Progenitor cell of endocrine pancreas (in vitro differentiated cells): ENCODE measurements around the gene FAM184A. TPM values are rescaled to one million over a fixed set of nuclear protein-coding genes. Genes with fewer than 3 reads are reported as not detected.

Experiments used
- DNase-seq: peaks from one replicate; pipeline ENCODE4 v3.0.0; 2021; ENCODE audit warnings: low spot score; ENCODE audit not compliant: unreplicated experiment
- H3K27ac Mint-ChIP-seq: 2 replicates; pipeline ENCODE4 v1.8.0; 2021; ENCODE audit warnings: mild to moderate bottlenecking, moderate library complexity, mixed read lengths
- H3K27me3 Mint-ChIP-seq: 2 replicates; pipeline ENCODE4 v1.8.0; 2021; ENCODE audit warnings: mixed read lengths
- H3K36me3 Mint-ChIP-seq: 2 replicates; pipeline ENCODE4 v1.8.0; 2022; ENCODE audit warnings: mixed read lengths; ENCODE audit not compliant: insufficient read depth
- H3K4me1 Mint-ChIP-seq: 2 replicates; pipeline ENCODE4 v1.8.0; 2021; ENCODE audit warnings: low read depth, mixed read lengths
- H3K4me3 Mint-ChIP-seq: 2 replicates; pipeline ENCODE4 v1.8.0; 2021; ENCODE audit warnings: low read depth, mild to moderate bottlenecking, moderate library complexity, mixed read lengths
- H3K9me3 Mint-ChIP-seq: 2 replicates; pipeline ENCODE4 v1.8.0; 2021; ENCODE audit warnings: low read depth, mixed read lengths
- total RNA-seq: library from RNA; stranded (reverse); gene quantifications from 2 replicates; pipeline ENCODE4 v1.2.1, GENCODE V29; 2021
- TF ChIP-seq, protein P1 (sequence below): fragments of 200-600 bp; sonication (generic); IDR thresholded peaks from one replicate; pipeline ENCODE4 v1.5.0; 2021; ENCODE audit warnings: antibody characterized with exemption, mild to moderate bottlenecking; ENCODE audit not compliant: unreplicated experiment

FAM184A gene
- total RNA-seq, 1 donor from 2014 or later, result 20.9 TPM

DNA sequence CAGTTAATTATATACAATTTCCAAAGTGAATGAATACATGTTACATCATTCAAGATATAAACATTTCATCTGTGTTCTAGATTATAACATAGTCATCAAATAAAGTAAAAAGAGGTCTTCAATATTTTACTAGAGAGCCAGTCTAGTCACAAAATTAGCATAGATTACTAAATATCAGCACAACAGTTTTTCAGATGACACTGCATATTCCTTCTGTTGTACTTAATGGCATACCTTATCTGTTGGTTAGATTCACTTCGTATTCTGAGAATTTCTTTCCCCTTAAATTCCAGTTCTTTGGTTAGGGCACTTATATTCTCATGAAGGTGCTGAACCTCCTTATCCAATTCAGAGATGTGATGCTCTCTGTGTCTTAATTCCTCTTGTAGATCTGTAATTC lies 103.7 kb downstream of the FAM184A start:
- H3K27me3 Mint-ChIP-seq, result no peaks in the 10 kb centered on the region
- H3K9me3 Mint-ChIP-seq, result no peaks in the 10 kb centered on the region
- no peak for DNase-seq
- TF ChIP-seq, protein P1, sequence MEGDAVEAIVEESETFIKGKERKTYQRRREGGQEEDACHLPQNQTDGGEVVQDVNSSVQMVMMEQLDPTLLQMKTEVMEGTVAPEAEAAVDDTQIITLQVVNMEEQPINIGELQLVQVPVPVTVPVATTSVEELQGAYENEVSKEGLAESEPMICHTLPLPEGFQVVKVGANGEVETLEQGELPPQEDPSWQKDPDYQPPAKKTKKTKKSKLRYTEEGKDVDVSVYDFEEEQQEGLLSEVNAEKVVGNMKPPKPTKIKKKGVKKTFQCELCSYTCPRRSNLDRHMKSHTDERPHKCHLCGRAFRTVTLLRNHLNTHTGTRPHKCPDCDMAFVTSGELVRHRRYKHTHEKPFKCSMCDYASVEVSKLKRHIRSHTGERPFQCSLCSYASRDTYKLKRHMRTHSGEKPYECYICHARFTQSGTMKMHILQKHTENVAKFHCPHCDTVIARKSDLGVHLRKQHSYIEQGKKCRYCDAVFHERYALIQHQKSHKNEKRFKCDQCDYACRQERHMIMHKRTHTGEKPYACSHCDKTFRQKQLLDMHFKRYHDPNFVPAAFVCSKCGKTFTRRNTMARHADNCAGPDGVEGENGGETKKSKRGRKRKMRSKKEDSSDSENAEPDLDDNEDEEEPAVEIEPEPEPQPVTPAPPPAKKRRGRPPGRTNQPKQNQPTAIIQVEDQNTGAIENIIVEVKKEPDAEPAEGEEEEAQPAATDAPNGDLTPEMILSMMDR, result no peak
- no peak overlapping the region for H3K4me3 Mint-ChIP-seq
- H3K36me3 Mint-ChIP-seq, result peaks cover 14% of the 10 kb centered on the region
- H3K27ac Mint-ChIP-seq, result no peak overlapping the region
- no peaks in the 10 kb centered on the region for H3K4me1 Mint-ChIP-seq

DNA sequence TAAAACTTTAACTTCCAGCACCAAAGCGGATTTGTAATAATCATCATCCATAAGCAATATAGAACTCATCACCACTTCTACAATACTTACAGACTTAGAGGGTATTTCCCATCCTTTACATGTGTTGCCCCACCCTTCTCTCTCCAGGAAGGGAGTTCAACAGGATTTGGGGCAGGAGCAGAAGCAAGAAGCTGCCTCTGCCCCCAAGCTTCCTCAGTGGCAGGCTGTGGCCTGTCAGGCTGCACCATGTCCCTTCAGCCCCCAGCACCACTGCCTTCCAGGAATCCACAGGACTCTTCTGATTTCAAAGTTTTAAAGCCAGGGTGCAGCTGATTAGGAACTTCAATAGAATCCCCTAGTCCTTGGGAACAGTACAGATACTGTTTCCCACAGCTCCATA lies 106.8 kb downstream of the FAM184A start:
- TF ChIP-seq, protein P1, result no peak
- H3K27me3 Mint-ChIP-seq, result no peaks in the 10 kb centered on the region
- H3K36me3 Mint-ChIP-seq, result peaks cover 1% of the 10 kb centered on the region
- H3K4me3 Mint-ChIP-seq, result no peak overlapping the region
- H3K4me1 Mint-ChIP-seq, result peaks cover 2% of the 10 kb centered on the region
- H3K9me3 Mint-ChIP-seq, result no peaks in the 10 kb centered on the region
- no peak overlapping the region for H3K27ac Mint-ChIP-seq
- DNase-seq, result no peak

DNA sequence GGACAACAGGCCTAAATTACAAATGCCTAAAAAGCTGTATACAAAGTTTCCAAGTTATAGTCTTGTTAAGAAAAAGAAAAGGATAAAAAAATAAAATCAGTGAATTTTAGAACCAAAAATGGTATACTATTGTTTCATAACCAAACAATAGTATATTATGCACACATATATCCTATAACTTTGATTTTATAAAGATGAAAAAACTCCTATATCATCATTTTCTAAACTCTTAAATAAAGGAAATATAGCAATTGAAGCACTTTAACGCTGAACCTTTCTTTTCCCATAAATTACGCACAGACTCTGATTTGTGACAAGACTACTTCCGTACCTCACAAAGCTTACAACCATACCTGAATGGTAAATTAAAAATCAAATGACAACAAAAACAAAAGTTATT lies 107.6 kb downstream of the FAM184A start:
- Mint-ChIP-seq H3K9me3 (no peaks in the 10 kb centered on the region), H3K27ac (no peak overlapping the region), H3K4me3 (no peak overlapping the region), H3K27me3 (no peaks in the 10 kb centered on the region), H3K4me1 (peaks cover 5% of the 10 kb centered on the region), H3K36me3 (no peaks in the 10 kb centered on the region)
- TF ChIP-seq, protein P1, result no peak
- DNase-seq, result no peak

DNA sequence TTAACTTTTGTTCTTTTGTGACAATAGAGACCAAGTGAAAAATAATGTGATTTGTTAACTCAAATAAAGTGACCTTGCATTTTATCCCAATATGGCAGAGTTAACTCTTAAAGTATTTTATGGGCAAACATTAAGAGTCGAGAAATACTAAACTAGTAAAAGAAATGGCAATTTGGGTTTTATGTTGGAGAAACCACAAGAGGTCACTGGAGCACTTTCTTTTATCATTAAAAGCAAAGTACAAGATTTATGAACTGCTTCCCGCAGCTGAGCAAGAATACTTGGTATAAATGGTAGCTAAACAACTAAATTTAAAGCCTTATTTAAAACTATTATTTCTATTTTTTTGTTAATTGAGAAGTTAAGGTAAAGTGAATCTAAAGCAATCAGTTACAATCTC lies 110.0 kb downstream of the FAM184A start:
- TF ChIP-seq, protein P1, result peak; percentile 58
- Mint-ChIP-seq H3K9me3 (no peaks in the 10 kb centered on the region), H3K36me3 (no peaks in the 10 kb centered on the region), H3K27me3 (no peaks in the 10 kb centered on the region), H3K4me1 (peaks cover 9% of the 10 kb centered on the region), H3K27ac (no peak overlapping the region), H3K4me3 (no peak overlapping the region)
- DNase-seq, result no peak

DNA sequence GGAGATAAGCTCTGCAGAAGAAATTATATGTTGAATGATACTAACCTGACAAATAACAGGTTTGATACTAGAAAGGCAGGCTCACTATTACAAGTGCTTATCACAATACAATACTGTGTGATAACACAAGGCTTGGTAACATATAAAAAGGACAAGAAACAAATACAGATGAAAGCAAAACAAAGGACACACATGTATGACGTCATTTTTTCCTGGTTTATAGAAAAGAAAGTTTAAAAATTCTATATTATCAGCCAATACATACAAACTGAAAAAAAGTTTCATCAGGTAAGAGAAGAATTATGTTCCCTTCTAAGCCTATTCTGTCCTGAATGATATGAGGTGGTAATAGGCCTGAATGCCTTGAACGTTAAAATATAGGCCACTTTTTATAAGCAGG lies 111.2 kb downstream of the FAM184A start:
- no peaks in the 10 kb centered on the region for H3K27me3 Mint-ChIP-seq
- peaks cover 9% of the 10 kb centered on the region for H3K4me1 Mint-ChIP-seq
- TF ChIP-seq, protein P1, result no peak
- H3K9me3 Mint-ChIP-seq, result no peaks in the 10 kb centered on the region
- H3K36me3 Mint-ChIP-seq, result no peaks in the 10 kb centered on the region
- no peak for DNase-seq
- H3K27ac Mint-ChIP-seq, result no peak overlapping the region
- H3K4me3 Mint-ChIP-seq, result no peak overlapping the region
